Activated B cell treated with CpG ODN at 0.5 μM for 24 hours (primary cell): Measurements from ENCODE around the gene SLC35B2. TPM values are rescaled to one million over a fixed set of nuclear protein-coding genes. Genes with fewer than 3 reads are reported as not detected.

Source experiments
- ATAC-seq: fragments of 200-7000 bp; cut with Tn5 transposase; one replicate; pipeline ENCODE4 v1.10.0; 2021; ENCODE audit warnings: low read depth, mild to moderate bottlenecking, moderate library complexity
- CTCF ChIA-PET: fragments of 350-600 bp; sonication (Branson Sonifier 250); formaldehyde crosslinking; loops from one replicate; lab custom pipeline; 2021; ENCODE audit warnings: antibody characterized with exemption; lab: Charles Lee
- POLR2A ChIA-PET: fragments of 350-600 bp; sonication (Branson Sonifier 250); formaldehyde crosslinking; loops from one replicate; lab custom pipeline; 2021; ENCODE audit warnings: antibody characterized with exemption; lab: Charles Lee
- DNase-seq: peaks from one replicate; pipeline ENCODE4 v3.0.0; 2022
- H3K27ac Mint-ChIP-seq: one replicate; pipeline ENCODE4 v1.8.0; 2020; ENCODE audit warnings: mixed read lengths
- H3K27me3 Mint-ChIP-seq: one replicate; pipeline ENCODE4 v1.8.0; 2021; ENCODE audit warnings: mixed read lengths
- H3K36me3 Mint-ChIP-seq: one replicate; pipeline ENCODE4 v1.8.0; 2021; ENCODE audit warnings: low read depth, mixed read lengths
- H3K4me1 Mint-ChIP-seq: one replicate; pipeline ENCODE4 v1.8.0; 2021; ENCODE audit warnings: mixed read lengths
- H3K4me3 Mint-ChIP-seq: one replicate; pipeline ENCODE4 v1.8.0; 2020; ENCODE audit warnings: mild to moderate bottlenecking, mixed read lengths
- H3K9me3 Mint-ChIP-seq: one replicate; pipeline ENCODE4 v1.8.0; 2020; ENCODE audit warnings: mixed read lengths
- intact Hi-C: fragments of 100-400 bp; cut with micrococcal nuclease; formaldehyde crosslinking; loops from one replicate; pipeline ENCODE4 v1.15.1; 2024
- total RNA-seq: library from RNA; stranded (reverse); gene quantifications from 2 replicates; pipeline ENCODE4 v1.2.3, GENCODE V29; 2022
- TF ChIP-seq, protein P1 (sequence below): fragments of 200-600 bp; IDR thresholded peaks from one replicate; pipeline ENCODE4 v1.8.0; 2022; ENCODE audit warnings: antibody characterized with exemption, mild to moderate bottlenecking

The SLC35B2 gene
- total RNA-seq, 1 donor from 2014 or later: 29.1 TPM

DNA sequence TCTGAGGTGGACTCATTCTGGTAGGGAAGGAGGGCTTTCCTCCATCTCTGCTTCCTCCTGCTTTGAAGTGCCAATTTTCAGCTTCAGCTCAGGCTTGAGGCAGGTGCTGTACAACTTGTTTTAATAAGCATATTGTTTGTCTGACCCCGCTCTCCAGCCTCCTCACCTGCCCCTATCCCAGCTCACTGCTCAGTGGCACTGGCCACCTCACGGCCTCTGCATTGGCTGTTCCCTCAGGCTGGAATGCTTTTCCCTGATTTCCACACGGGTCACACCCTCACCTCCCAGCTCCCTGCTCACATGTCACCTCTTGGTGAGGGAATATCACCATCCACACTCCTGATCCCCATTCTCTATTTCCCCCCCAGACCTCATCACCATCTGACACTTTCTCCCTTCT lies 41.5 kb upstream of the SLC35B2 start:
- TF ChIP-seq, protein P1, sequence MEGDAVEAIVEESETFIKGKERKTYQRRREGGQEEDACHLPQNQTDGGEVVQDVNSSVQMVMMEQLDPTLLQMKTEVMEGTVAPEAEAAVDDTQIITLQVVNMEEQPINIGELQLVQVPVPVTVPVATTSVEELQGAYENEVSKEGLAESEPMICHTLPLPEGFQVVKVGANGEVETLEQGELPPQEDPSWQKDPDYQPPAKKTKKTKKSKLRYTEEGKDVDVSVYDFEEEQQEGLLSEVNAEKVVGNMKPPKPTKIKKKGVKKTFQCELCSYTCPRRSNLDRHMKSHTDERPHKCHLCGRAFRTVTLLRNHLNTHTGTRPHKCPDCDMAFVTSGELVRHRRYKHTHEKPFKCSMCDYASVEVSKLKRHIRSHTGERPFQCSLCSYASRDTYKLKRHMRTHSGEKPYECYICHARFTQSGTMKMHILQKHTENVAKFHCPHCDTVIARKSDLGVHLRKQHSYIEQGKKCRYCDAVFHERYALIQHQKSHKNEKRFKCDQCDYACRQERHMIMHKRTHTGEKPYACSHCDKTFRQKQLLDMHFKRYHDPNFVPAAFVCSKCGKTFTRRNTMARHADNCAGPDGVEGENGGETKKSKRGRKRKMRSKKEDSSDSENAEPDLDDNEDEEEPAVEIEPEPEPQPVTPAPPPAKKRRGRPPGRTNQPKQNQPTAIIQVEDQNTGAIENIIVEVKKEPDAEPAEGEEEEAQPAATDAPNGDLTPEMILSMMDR: no peak
- peaks cover 13% of the 10 kb centered on the region for H3K4me1 Mint-ChIP-seq
- peaks cover 41% of the 10 kb centered on the region for H3K36me3 Mint-ChIP-seq
- CTCF ChIA-PET: interaction anchor here (0.7 to 1.7 kb wide), 3 partner anchors 14 to 32 kb away, joined by 5 to 6 read pairs (median 5); partner anchors contain the start of gene AARS2
- H3K27me3 Mint-ChIP-seq: peaks cover 24% of the 10 kb centered on the region
- POLR2A ChIA-PET: interaction anchor here (0.6 to 2.3 kb wide), 2 partner anchors 14 to 35 kb away, joined by 3 to 6 read pairs; partner anchors contain the start of gene AARS2
- H3K4me3 Mint-ChIP-seq: no peak overlapping the region
- no peaks in the 10 kb centered on the region for H3K9me3 Mint-ChIP-seq
- intact Hi-C loops: no loop called here
- H3K27ac Mint-ChIP-seq: no peak overlapping the region
- ATAC-seq: no peak
- no peak for DNase-seq

- no peak for DNase-seq
- ChIA-PET POLR2A (interaction anchor here (2.3 kb wide), 1 partner anchor 15 kb away, joined by 6 read pairs; the partner anchor contains the start of gene AARS2), CTCF (interaction anchor here (1.3 to 1.5 kb wide), 2 partner anchors 15 to 30 kb away, joined by 4 to 5 read pairs; partner anchors contain the start of gene AARS2)
- Mint-ChIP-seq H3K9me3 (no peaks in the 10 kb centered on the region), H3K27ac (no peak overlapping the region), H3K4me1 (peaks cover 13% of the 10 kb centered on the region), H3K36me3 (peaks cover 35% of the 10 kb centered on the region), H3K27me3 (peaks cover 28% of the 10 kb centered on the region), H3K4me3 (peak overlapping the region; percentile 25)
- no peak for ATAC-seq
- intact Hi-C loops: no loop called here
- TF ChIP-seq, protein P1: no peak
These were observed 40.9 kb upstream of the SLC35B2 start for GRCh38 chr6:44298055-44298803.

GRCh38 chr6:44297063-44298038 lies 40.0 kb upstream of the SLC35B2 start:
- Mint-ChIP-seq H3K27ac (no peak overlapping the region), H3K27me3 (peaks cover 35% of the 10 kb centered on the region), H3K36me3 (peaks cover 28% of the 10 kb centered on the region), H3K4me1 (peaks cover 13% of the 10 kb centered on the region), H3K9me3 (no peaks in the 10 kb centered on the region), H3K4me3 (peak overlapping the region; percentile 25)
- ATAC-seq (peak; percentile 80), DNase-seq (no peak)
- CTCF ChIA-PET: interaction anchor here (1.5 kb wide), 1 partner anchor 29 kb away, joined by 4 read pairs; no protein-coding TSS in a partner anchor
- TF ChIP-seq, protein P1: no peak
- intact Hi-C loops: loop anchor here (2.0 kb wide), 1 partner anchor 29 kb away; no protein-coding TSS in a partner anchor
- POLR2A ChIA-PET: interaction anchor here (1.3 to 2.3 kb wide), 2 partner anchors 16 to 29 kb away, joined by 3 to 6 read pairs; partner anchors contain the start of gene AARS2

DNA sequence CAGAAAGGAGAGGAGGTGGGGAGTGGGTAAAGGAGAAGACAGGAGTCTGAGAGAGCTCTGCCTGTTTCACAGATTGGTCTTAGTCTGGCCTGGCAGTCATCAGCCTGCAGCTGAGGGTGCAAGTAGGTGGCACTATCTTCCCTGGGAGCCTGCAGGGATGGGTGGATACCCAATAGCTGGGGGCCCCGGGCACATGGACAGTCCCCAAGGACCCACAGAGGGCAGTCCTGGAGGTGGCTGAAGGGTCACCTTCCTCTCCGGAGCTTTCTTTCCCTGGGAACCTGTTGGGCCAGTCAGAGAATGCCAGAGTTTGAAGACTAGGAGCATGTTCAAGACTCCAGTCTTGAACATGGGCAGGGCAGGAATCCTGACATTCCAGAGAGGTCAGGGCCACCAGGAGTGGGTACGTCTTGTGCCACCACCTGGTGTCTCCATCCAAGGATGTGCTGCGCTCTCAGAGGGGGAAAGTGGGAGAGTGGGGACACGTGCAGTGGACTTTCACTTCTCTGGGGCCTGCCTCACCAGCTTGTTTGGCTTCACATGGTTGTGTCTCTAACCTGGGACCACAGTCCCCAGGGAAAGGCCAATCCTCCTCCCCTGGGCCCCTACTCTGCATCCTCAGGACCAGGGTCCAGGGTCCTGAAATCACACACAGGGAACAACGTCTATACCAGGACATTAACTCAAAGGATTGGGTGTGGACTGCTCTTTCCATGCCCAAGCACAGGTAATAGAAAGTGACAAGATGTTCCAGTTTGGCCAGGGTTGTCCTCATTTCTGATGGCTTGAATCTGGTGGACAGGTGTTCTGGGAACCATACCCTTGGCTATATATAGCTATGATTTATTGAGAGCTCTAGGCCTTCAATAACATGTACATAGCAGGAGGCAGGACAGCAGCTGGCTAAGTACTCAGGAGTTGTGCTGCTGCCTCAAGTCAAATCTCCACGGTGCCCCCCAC lies 37.8 kb upstream of the SLC35B2 start:
- ATAC-seq (no peak), DNase-seq (no peak)
- ChIA-PET CTCF (interaction anchor here (0.5 to 1.8 kb wide), 3 partner anchors 10 to 781 kb away, joined by 3 to 13 read pairs (median 7); no protein-coding TSS in a partner anchor), POLR2A (interaction anchor here (0.5 to 1.1 kb wide), 2 partner anchors 10 to 809 kb away, joined by 3 to 4 read pairs; no protein-coding TSS in a partner anchor)
- TF ChIP-seq, protein P1: no peak
- Mint-ChIP-seq H3K9me3 (no peaks in the 10 kb centered on the region), H3K36me3 (peaks cover 6% of the 10 kb centered on the region), H3K4me1 (peaks cover 13% of the 10 kb centered on the region), H3K27ac (no peak overlapping the region), H3K4me3 (no peak overlapping the region), H3K27me3 (peaks cover 52% of the 10 kb centered on the region)
- intact Hi-C loops: no loop called here
